Middle frontal gyrus (tissue), 1 donor: ENCODE measurements around the gene MAGED1.

Source experiments
- DNase-seq: peaks from one replicate; pipeline ENCODE4 v3.0.0-alpha.2; 2015; ENCODE audit warnings: low spot score; ENCODE audit errors: extremely low spot score

The MAGED1 gene

GRCh38 chrX:51892921-51893745, at the start of gene MAGED1:
MAGED1 (plus strand) TSS chrX:51893623; CDS start chrX:51894305, 682 bp downstream.
- DNase-seq, result peak; percentile 74

- no peak for DNase-seq
These were observed 46.0 kb upstream of the MAGED1 start for GRCh38 chrX:51847463-51847862.

DNA sequence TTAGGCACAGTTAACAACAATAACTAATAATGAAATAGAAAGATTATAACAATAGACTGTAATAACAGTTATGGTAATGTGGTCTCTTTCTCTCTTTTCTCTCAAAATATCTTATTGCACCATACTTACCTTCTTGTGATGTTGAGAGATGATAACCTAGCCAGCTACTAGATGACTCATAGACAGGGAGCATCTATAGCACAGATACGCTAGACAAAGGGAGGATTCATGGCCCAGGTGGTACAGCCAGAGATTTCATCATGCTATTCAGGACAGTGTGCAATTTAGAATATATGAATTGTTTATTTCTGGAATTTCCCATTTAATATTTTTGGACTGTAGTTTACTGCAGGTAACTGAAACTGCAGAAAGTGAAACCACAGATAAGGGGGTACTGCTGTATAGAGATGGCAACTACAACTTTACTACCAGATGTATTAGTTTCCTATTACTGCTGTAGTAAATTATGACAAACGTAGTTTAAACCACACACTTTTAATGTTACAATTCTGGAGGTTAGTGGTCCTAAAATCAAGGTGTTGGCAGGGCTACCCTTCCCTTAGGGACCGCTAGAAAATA, 41.8 kb upstream of the MAGED1 start:
- DNase-seq, result no peak

- DNase-seq, result no peak
These were observed 41.3 kb upstream of the MAGED1 start for GRCh38 chrX:51852096-51852495.

GRCh38 chrX:51852621-51853020, 40.8 kb upstream of the MAGED1 start:
- no peak for DNase-seq

- no peak for DNase-seq
These were observed 40.2 kb upstream of the MAGED1 start for GRCh38 chrX:51853251-51853650.

GRCh38 chrX:51855698-51856097, 37.7 kb upstream of the MAGED1 start:
- DNase-seq, result no peak

DNA sequence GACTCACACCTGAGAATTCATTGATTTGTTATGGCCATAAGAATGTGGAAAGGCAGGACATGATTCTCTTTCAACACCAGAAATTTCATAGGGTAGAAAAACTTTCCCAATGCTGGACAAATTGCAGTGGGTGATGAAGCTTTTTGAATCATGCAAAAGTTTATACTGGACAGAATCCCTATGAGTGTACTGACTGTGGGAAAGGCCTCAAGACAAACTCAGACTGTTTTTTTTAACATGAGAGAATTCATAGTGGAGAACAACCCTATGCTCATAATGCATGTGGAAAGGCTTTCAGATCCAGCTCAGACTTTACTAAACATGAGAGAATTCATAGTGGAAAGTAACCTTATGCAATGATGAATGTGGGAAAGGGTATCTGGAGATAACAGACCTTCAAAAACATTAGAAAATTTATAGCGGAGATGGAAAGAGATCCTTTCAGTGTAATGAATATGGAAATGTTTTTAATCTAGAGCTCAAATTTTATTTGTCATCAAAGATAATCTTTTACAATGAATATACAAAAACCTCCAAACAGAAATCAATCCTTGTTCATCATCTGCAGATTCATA, 36.2 kb upstream of the MAGED1 start:
- DNase-seq, result no peak

DNA sequence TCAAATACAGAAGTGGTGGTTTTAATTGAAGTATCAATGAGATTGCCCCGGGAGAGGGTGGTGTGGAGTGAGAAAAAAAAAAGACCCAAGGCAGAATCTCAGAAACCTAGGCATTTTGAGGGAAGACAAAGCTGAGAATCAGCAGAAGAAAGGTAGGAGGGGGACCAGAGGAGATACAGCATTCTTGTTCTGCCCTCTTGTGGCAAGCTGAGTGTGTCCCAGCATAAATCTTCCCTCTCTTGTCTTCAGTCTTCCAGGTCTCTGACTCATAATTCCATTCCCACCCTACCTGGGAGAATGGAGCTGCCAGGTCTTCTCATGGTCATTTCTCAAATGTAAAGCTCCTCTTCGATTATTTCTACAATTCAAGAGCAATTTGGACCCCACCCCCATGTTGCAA, 32.7 kb upstream of the MAGED1 start:
- DNase-seq, result no peak

GRCh38 chrX:51862920-51863319, 30.5 kb upstream of the MAGED1 start:
- no peak for DNase-seq

GRCh38 chrX:51866210-51866609, 27.2 kb upstream of the MAGED1 start:
- DNase-seq, result no peak

DNA sequence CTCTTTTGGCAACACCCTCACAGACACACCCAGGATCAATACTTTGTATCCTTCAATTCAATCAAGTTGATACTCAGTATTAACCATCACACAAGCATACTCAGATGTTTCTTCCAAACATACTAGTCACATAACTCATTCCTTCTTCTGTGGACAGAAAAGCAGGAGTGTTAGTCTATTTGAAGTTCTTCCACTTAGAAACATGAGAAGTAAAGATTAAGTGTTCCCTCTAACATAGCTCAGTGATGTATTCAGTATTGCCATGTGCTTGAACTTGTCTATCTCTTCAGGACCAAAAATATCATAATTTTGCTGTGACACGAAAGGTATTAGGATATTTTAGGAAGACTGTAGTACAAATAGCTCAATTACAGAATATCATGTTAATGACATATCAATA, 25.8 kb upstream of the MAGED1 start:
- DNase-seq, result no peak

DNA sequence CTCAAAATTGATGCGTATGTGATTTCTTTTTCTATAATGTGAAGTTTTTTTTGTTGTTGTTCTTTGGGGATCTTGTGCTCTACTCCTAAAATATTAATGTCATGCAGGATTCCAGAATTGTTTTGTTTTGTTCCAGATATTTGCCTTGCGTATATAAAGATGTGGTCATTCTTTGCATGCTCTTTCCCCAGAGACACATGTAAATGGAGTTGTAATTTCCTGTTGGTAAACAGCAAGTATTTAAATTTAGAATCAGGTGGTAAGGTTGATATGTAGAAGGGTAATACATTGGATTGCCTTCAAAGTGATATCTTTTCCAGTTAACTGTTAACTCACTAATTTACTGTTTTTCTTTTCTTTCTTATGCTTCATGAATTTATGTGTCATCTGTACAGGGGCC, 23.1 kb upstream of the MAGED1 start:
- no peak for DNase-seq

GRCh38 chrX:51874123-51874522, 19.3 kb upstream of the MAGED1 start:
- no peak for DNase-seq

- DNase-seq, result no peak
These were observed 17.0 kb upstream of the MAGED1 start for GRCh38 chrX:51876441-51876840.

GRCh38 chrX:51878056-51878455, 15.4 kb upstream of the MAGED1 start:
- no peak for DNase-seq

GRCh38 chrX:51889851-51890250, 3.6 kb upstream of the MAGED1 start:
- DNase-seq, result no peak

GRCh38 chrX:51891245-51891644, 2.2 kb upstream of the MAGED1 start:
- no peak for DNase-seq

DNA sequence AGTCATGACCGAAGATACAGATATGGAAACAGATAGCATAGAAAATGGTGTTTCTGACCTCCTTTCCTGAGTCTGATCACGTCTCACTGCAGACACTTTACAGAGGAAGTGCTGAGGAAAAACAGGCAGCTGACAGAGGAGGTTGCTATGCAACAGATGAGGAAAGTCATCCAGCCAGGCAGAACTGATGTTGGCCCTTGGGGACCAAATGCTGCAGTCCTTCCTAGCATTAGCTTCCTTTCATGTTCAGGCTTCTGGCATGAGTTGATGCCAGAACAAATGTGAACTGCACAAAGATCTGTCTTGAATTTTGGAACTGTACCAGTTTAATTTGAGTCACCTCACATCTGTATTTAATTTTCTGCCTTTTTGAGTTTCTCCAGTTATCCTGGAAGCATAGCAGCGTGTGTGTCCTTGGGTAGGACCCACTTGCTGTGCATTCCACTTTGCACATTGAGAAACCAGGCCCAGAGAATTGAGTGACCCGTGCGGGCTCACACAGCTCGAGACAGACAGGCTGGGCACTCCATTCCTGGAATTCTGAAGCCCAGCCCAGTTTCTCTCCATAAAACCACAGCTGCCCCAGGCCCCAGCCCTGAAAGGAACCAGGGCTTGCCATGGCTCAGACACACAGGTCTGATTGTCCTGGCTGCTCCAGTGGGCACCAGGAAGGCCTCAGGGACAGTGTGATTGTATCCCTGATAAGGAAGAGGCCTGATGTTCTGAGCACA, 1.4 kb upstream of the MAGED1 start:
- peak; percentile 16 for DNase-seq

- DNase-seq, result no peak
These were observed 691 bp downstream of the MAGED1 start for GRCh38 chrX:51893931-51894696.

- no peak for DNase-seq
These were observed 1.4 kb downstream of the MAGED1 start for GRCh38 chrX:51894697-51895336.
